Liver (tissue), 9 donors: Measurements from ENCODE around the gene ARMC9. TPM values are rescaled to one million over a fixed set of nuclear protein-coding genes. Genes with fewer than 3 reads are reported as not detected.
A peak's percentile ranks its signal among the peaks of the same experiment; 100 is the strongest.

Experiments used
- DNase-seq: peaks from one replicate; pipeline ENCODE4 v3.0.0-alpha.2; 2017; ENCODE audit warnings: low spot score
- H3K27ac ChIP-seq, 2 donors: one replicate each; pipeline ENCODE4 v1.7.0; 2013; ENCODE audit warnings: inconsistent platforms in 2 of 2, low read length in 2 of 2, control low read depth in 1 of 2, low read depth in 1 of 2, mild to moderate bottlenecking in 1 of 2
- H3K27me3 ChIP-seq, 4 donors: one replicate each; pipeline versions ENCODE4 v1.6.1 to v1.7.0; 2013; ENCODE audit warnings: low read length in 3 of 4, inconsistent platforms in 1 of 4, mild to moderate bottlenecking in 1 of 4, moderate library complexity in 1 of 4; ENCODE audit not compliant: control insufficient read depth in 4 of 4, insufficient read depth in 4 of 4
- H3K36me3 ChIP-seq, 4 donors: one replicate each; pipeline versions ENCODE4 v1.6.1 to v1.7.0; 2013; ENCODE audit warnings: low read length in 3 of 4, mild to moderate bottlenecking in 3 of 4, low read depth in 1 of 4, moderate library complexity in 1 of 4; ENCODE audit not compliant: control insufficient read depth in 4 of 4, insufficient read depth in 3 of 4
- H3K4me1 ChIP-seq, 4 donors: one replicate each; pipeline versions ENCODE4 v1.6.1 to v1.7.0; 2013; ENCODE audit warnings: low read length in 3 of 4, mild to moderate bottlenecking in 3 of 4, moderate library complexity in 1 of 4; ENCODE audit not compliant: control insufficient read depth in 4 of 4, insufficient read depth in 4 of 4
- H3K4me3 ChIP-seq, 3 donors: one replicate each; pipeline versions ENCODE4 v1.6.1 to v1.7.0; 2013; ENCODE audit warnings: low read length in 3 of 3, control low read depth in 1 of 3, low read depth in 1 of 3, mild to moderate bottlenecking in 1 of 3
- H3K9ac ChIP-seq, 2 donors: one replicate each; pipeline ENCODE4 v1.7.0; 2013; ENCODE audit warnings: low read length in 2 of 2, mild to moderate bottlenecking in 2 of 2, moderate library complexity in 2 of 2, control low read depth in 1 of 2, low read depth in 1 of 2
- H3K9me3 ChIP-seq, 4 donors: one replicate each; pipeline versions ENCODE4 v1.6.1 to v1.7.0; 2013; ENCODE audit warnings: low read length in 3 of 4; ENCODE audit not compliant: control insufficient read depth in 4 of 4
- EGR1 ChIP-seq, 2 donors: IDR thresholded peaks; 2 replicates each; pipeline ENCODE4 v1.6.1; 2016 to 2018; ENCODE audit warnings: antibody characterized with exemption in 2 of 2, low read depth in 2 of 2
- FOXA1 ChIP-seq: IDR thresholded peaks from 2 replicates; pipeline ENCODE4 v1.6.1; 2016; ENCODE audit warnings: antibody characterized with exemption
- FOXA2 ChIP-seq: IDR thresholded peaks from 2 replicates; pipeline ENCODE4 v1.6.1; 2016; ENCODE audit warnings: antibody characterized with exemption
- GABPA ChIP-seq, 2 donors: IDR thresholded peaks in 1 of 2; conservative IDR thresholded peaks in 1 of 2; 2 replicates each; pipeline ENCODE4 v1.6.1; 2016; ENCODE audit warnings: antibody characterized with exemption in 2 of 2, mild to moderate bottlenecking in 1 of 2, moderate library complexity in 1 of 2
- HNF4A ChIP-seq, 2 donors: conservative IDR thresholded peaks; 2 replicates each; pipeline ENCODE4 v1.6.1; 2016; ENCODE audit warnings: antibody characterized with exemption in 2 of 2, mild to moderate bottlenecking in 2 of 2
- HNF4G ChIP-seq: IDR thresholded peaks from 2 replicates; pipeline ENCODE4 v1.6.1; 2016; ENCODE audit warnings: antibody characterized with exemption
- JUND ChIP-seq, 2 donors: IDR thresholded peaks; 2 replicates each; pipeline ENCODE4 v1.6.1; 2016; ENCODE audit warnings: antibody characterized with exemption in 2 of 2
- NR2F2 ChIP-seq: IDR thresholded peaks from 2 replicates; pipeline ENCODE4 v1.6.1; 2016; ENCODE audit warnings: antibody characterized with exemption
- REST ChIP-seq: IDR thresholded peaks from 2 replicates; pipeline ENCODE4 v1.6.1; 2016; ENCODE audit warnings: antibody characterized with exemption, mild to moderate bottlenecking
- RXRA ChIP-seq, 2 donors: IDR thresholded peaks; 2 replicates each; pipeline ENCODE4 v1.6.1; 2017 to 2018; ENCODE audit warnings: antibody characterized with exemption in 2 of 2, mild to moderate bottlenecking in 1 of 2
- SP1 ChIP-seq: IDR thresholded peaks from 2 replicates; pipeline ENCODE4 v1.6.1; 2018; ENCODE audit warnings: antibody characterized with exemption, mild to moderate bottlenecking
- TAF1 ChIP-seq: conservative IDR thresholded peaks from 2 replicates; pipeline ENCODE4 v1.6.1; 2016; ENCODE audit warnings: antibody characterized with exemption, mild to moderate bottlenecking
- YY1 ChIP-seq: IDR thresholded peaks from 2 replicates; pipeline ENCODE4 v1.6.1; 2016; ENCODE audit warnings: antibody characterized with exemption, mild to moderate bottlenecking
- WGBS: extraction: QIAGEN DNeasy Blood & Tissue Kit; methylation state at CpG from one replicate; pipeline ENCODE4 v1.1.7; 2013; 5-methylcytosine and 5-hydroxymethylcytosine counted together
- polyA plus RNA-seq, 2 donors: library from polyadenylated mRNA; stranded (reverse) in 1 of 2; unstranded in 1 of 2; fragments of 200-250 nt in 1 of 2; fragments of >200 nt in 1 of 2; fragmentation: Nextera tagmentation in 1 of 2; extraction: Ambion mirVana in 1 of 2; gene quantifications; one replicate each; pipeline versions ENCODE4 v1.2.1 to v1.2.3, GENCODE V29; 2013 to 2015
- total RNA-seq, 2 donors: library from RNA; depleted of rRNA; stranded (reverse); fragments of >200 nt; gene quantifications; one replicate each; pipeline ENCODE4 v1.2.3, GENCODE V29; 2014
- TF ChIP-seq, protein P1 (sequence below): IDR thresholded peaks from 2 replicates; pipeline ENCODE4 v1.6.1; 2016; ENCODE audit warnings: antibody characterized with exemption
- TF ChIP-seq, protein P2 (sequence below): IDR thresholded peaks from 2 replicates; pipeline ENCODE4 v1.6.1; 2016; ENCODE audit warnings: antibody characterized with exemption
- TF ChIP-seq, protein P3 (sequence below): IDR thresholded peaks from 2 replicates; pipeline ENCODE4 v1.6.1; 2016; ENCODE audit warnings: antibody characterized with exemption
- donor health status: healthy.
- donor health status: healthy.
- donor health status: healthy.
- donor health status: healthy.
- donor health status: healthy.

The ARMC9 gene
- total and polyA plus RNA-seq, 4 donors, result 1.1 to 2.3 (median 1.8) TPM

- Histone ChIP-seq H3K4me3 (no peak overlapping the region), H3K9me3 (no peaks in the 10 kb centered on the region), H3K4me1 (no peaks in the 10 kb centered on the region), H3K27ac (peak overlapping the region in 1 of 2 donors; percentile 28), H3K27me3 (no peaks in the 10 kb centered on the region), H3K9ac (no peak overlapping the region), H3K36me3 (no peaks in the 10 kb centered on the region)
- TF ChIP-seq FOXA1 (no peak), FOXA2 (no peak), HNF4G (no peak), EGR1 (IDR thresholded peaks at IDR 0.05; ENCODE audit: low read depth in 2 of 2) (no peak), GABPA (IDR thresholded peaks at IDR 0.05 in 1 of 2, conservative IDR thresholded peaks at IDR 0.05 in 1 of 2) (no peak), JUND (IDR thresholded peaks at IDR 0.05) (no peak), YY1 (no peak), NR2F2 (no peak)
- TF ChIP-seq, protein P1, sequence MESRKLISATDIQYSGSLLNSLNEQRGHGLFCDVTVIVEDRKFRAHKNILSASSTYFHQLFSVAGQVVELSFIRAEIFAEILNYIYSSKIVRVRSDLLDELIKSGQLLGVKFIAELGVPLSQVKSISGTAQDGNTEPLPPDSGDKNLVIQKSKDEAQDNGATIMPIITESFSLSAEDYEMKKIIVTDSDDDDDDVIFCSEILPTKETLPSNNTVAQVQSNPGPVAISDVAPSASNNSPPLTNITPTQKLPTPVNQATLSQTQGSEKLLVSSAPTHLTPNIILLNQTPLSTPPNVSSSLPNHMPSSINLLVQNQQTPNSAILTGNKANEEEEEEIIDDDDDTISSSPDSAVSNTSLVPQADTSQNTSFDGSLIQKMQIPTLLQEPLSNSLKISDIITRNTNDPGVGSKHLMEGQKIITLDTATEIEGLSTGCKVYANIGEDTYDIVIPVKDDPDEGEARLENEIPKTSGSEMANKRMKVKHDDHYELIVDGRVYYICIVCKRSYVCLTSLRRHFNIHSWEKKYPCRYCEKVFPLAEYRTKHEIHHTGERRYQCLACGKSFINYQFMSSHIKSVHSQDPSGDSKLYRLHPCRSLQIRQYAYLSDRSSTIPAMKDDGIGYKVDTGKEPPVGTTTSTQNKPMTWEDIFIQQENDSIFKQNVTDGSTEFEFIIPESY, result no peak
- DNase-seq, result no peak
- WGBS, result 92% methylated on average over 4 of the region's 4 CpGs
Observed at GRCh38 chr2:231184319-231184718, 14.1 kb upstream of the ARMC9 start.

GRCh38 chr2:231185050-231185725, 13.2 kb upstream of the ARMC9 start:
- no peak overlapping the region for H3K4me3 ChIP-seq
- H3K4me1 ChIP-seq, result peaks cover 0 to 5% (median 1%) of the 10 kb centered on the region in 4 donors
- TF ChIP-seq HNF4G (no peak), NR2F2 (no peak), HNF4A (conservative IDR thresholded peaks at IDR 0.05) (no peak), REST (no peak), SP1 (no peak), YY1 (no peak), RXRA (IDR thresholded peaks at IDR 0.05) (no peak), TAF1 (no peak), FOXA1 (no peak), EGR1 (IDR thresholded peaks at IDR 0.05; ENCODE audit: low read depth in 2 of 2) (no peak), FOXA2 (no peak)
- TF ChIP-seq, protein P2, sequence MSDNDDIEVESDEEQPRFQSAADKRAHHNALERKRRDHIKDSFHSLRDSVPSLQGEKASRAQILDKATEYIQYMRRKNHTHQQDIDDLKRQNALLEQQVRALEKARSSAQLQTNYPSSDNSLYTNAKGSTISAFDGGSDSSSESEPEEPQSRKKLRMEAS, result no peak
- TF ChIP-seq, protein P3, sequence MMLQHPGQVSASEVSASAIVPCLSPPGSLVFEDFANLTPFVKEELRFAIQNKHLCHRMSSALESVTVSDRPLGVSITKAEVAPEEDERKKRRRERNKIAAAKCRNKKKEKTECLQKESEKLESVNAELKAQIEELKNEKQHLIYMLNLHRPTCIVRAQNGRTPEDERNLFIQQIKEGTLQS, result no peak
- no peak for DNase-seq
- H3K36me3 ChIP-seq, result no peaks in the 10 kb centered on the region
- 78% methylated on average over 11 of the region's 11 CpGs for WGBS
- H3K9ac ChIP-seq, result no peak overlapping the region
- no peaks in the 10 kb centered on the region for H3K9me3 ChIP-seq
- H3K27ac ChIP-seq, result peak overlapping the region in 1 of 2 donors; percentile 14
- no peaks in the 10 kb centered on the region for H3K27me3 ChIP-seq
